ENCODE measurements around the gene FAM222B. TPM values are rescaled to one million over a fixed set of nuclear protein-coding genes. Genes with fewer than 3 reads are reported as not detected.

Gene FAM222B
- total and polyA plus RNA-seq, 7 donors = 5.0 to 16.2 (median 11.9) TPM

GRCh38 chr17:28714281-28714680 is 128.3 kb downstream of the FAM222B start:
- WGBS, 2 donors = 79 to 92% methylated on average over 3 of the region's 3 CpGs
- peaks cover 0 to 50% (median 49%) of the 10 kb centered on the region in 4 donors for H3K4me1 ChIP-seq

GRCh38 chr17:28712705-28713415 is 129.7 kb downstream of the FAM222B start:
- TF ChIP-seq POLR2A (IDR thresholded peaks at IDR 0.05) = no peak
- no peak for TF ChIP-seq CTCF (IDR thresholded peaks at IDR 0.05)
- no peak for TF ChIP-seq POLR2AphosphoS5 (IDR thresholded peaks at IDR 0.05)
- no peak for TF ChIP-seq EP300 (IDR thresholded peaks at IDR 0.05)
- Histone ChIP-seq H3K4me1 (peaks cover 0 to 38% (median 35%) of the 10 kb centered on the region in 4 donors), H3K4me3 (no peak overlapping the region), H3K27ac (no peak overlapping the region), H3K36me3 (peaks cover 0 to 25% (median 16%) of the 10 kb centered on the region in 4 donors), H3K27me3 (no peaks in the 10 kb centered on the region), H3K9me3 (no peaks in the 10 kb centered on the region)
- 66 to 85% methylated on average over 7 of the region's 7 CpGs for WGBS, 2 donors
- intact Hi-C loops (cut with DNase I) = loop anchor here (5.0 kb wide), 2 partner anchors 51 to 66 kb away; partner anchors contain the start of genes BLTP2, SDF2 and SUPT6H
- DNase-seq = no peak

More at GRCh38 chr17:28714281-28714680, 128.3 kb downstream of the FAM222B start:
- Histone ChIP-seq H3K36me3 (peaks cover 0 to 25% (median 16%) of the 10 kb centered on the region in 4 donors), H3K27ac (no peak overlapping the region), H3K4me3 (no peak overlapping the region), H3K9me3 (no peaks in the 10 kb centered on the region), H3K27me3 (no peaks in the 10 kb centered on the region)
- intact Hi-C loops (cut with DNase I) = loop anchor here (5.0 kb wide), 2 partner anchors 52 to 67 kb away; partner anchors contain the start of genes BLTP2, SDF2 and SUPT6H
- DNase-seq = no peak
- TF ChIP-seq POLR2A (IDR thresholded peaks at IDR 0.05) (no peak), CTCF (IDR thresholded peaks at IDR 0.05) (no peak), POLR2AphosphoS5 (IDR thresholded peaks at IDR 0.05) (no peak), EP300 (IDR thresholded peaks at IDR 0.05) (no peak)

GRCh38 chr17:28712032-28712704 is 130.4 kb downstream of the FAM222B start:
- TF ChIP-seq POLR2A (IDR thresholded peaks at IDR 0.05) (no peak), POLR2AphosphoS5 (IDR thresholded peaks at IDR 0.05) (no peak)
- H3K27me3 ChIP-seq = no peaks in the 10 kb centered on the region
- intact Hi-C loops (cut with DNase I) = loop anchor here (5.0 kb wide), 2 partner anchors 50 to 65 kb away; partner anchors contain the start of genes BLTP2, SDF2 and SUPT6H
- peak overlapping the region; percentile 92 to 94 (median 92) for H3K27ac ChIP-seq
- peaks cover 0 to 38% (median 30%) of the 10 kb centered on the region in 4 donors for H3K4me1 ChIP-seq
- no peaks in the 10 kb centered on the region for H3K9me3 ChIP-seq
- no peak for DNase-seq
- H3K4me3 ChIP-seq = peak overlapping the region; percentile 54 to 62 (median 60)
- H3K36me3 ChIP-seq = peaks cover 0 to 25% (median 16%) of the 10 kb centered on the region in 4 donors
- 27 to 54% methylated on average over 34 of the region's 34 CpGs for WGBS, 2 donors

GRCh38 chr17:28711723-28712031 is 130.9 kb downstream of the FAM222B start, which contains the start of gene PROCA1:
Gene PROCA1, minus strand, starts transcription at chr17:28711888. Its CDS starts 228 bp downstream, at chr17:28711660.
- 3 to 9% methylated on average over 20 of the region's 20 CpGs for WGBS, 2 donors
- DNase-seq = no peak
- intact Hi-C loops (cut with DNase I) = loop anchor here (5.0 kb wide), 2 partner anchors 49 to 64 kb away; partner anchors contain the start of genes BLTP2, SDF2 and SUPT6H
- peak within 1 kb of the TSS; percentile 92 to 94 (median 92) for H3K27ac ChIP-seq
- peak within 1 kb of the TSS; percentile 54 to 62 (median 60) for H3K4me3 ChIP-seq
- no peaks in the 10 kb centered on the region for H3K27me3 ChIP-seq
- no peak for TF ChIP-seq CTCF (IDR thresholded peaks at IDR 0.05)
- no peak for TF ChIP-seq EP300 (IDR thresholded peaks at IDR 0.05)
- TF ChIP-seq POLR2AphosphoS5 (IDR thresholded peaks at IDR 0.05) = no peak
- TF ChIP-seq POLR2A (IDR thresholded peaks at IDR 0.05) = no peak
- peaks cover 0 to 25% (median 16%) of the 10 kb centered on the region in 4 donors for H3K36me3 ChIP-seq
- H3K9me3 ChIP-seq = no peaks in the 10 kb centered on the region
- H3K4me1 ChIP-seq = peaks cover 0 to 33% (median 25%) of the 10 kb centered on the region in 4 donors
